Hepatocyte (in vitro differentiated cells): ENCODE measurements around the gene FMNL3.

ENCODE experiments used
- EZH2 ChIP-seq: fragments of 200-600 bp; sonication (generic); IDR thresholded peaks from 2 replicates; pipeline ENCODE4 v1.6.1; 2016; ENCODE audit warnings: antibody characterized with exemption, mild to moderate bottlenecking, borderline replicate concordance
- TF ChIP-seq, protein P1 (sequence below): fragments of 200-600 bp; sonication (generic); IDR thresholded peaks from 2 replicates; pipeline ENCODE4 v1.5.1; 2016; ENCODE audit warnings: antibody characterized with exemption, mild to moderate bottlenecking; ENCODE audit not compliant: poor library complexity

DNA sequence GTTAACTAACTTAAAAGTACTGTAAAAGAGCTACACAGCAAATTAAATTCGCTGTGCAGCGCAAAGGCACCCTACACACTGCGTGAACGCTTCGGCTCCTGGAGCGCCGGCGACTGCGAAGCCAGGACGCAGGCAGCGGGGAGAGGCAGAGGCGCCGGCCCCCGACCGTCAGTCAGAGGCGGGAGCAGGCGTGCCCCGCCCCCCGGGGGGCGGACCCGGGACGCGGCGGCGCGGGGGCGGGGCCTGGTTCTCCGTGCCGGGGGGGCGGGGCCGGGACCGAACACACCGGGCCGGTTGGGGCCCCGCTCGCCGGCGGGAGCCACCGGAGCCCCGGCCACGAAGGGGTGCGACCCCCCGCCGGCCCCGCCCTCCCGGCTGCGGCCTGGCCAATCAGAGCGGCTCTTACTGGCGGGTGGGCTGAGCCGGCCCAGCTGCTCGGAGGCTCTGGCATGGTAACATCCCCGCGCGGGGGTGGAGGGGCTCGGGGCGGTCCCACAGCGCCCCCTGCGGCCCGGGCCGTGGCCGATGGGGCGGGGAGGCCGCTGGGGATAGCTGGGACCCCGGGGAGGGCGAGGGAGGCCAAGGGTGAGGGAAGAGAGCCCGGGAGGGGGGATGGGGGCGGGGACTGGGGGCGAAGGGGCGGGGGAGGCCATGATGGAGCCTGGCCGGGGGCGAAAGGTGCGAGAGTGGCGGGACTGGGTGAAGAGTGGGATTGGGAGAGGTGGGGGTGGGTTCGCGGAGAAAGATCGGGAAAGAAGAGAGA is 83.9 kb downstream of the FMNL3 start, which contains the start of gene PRPF40B:
- TF ChIP-seq, protein P1, sequence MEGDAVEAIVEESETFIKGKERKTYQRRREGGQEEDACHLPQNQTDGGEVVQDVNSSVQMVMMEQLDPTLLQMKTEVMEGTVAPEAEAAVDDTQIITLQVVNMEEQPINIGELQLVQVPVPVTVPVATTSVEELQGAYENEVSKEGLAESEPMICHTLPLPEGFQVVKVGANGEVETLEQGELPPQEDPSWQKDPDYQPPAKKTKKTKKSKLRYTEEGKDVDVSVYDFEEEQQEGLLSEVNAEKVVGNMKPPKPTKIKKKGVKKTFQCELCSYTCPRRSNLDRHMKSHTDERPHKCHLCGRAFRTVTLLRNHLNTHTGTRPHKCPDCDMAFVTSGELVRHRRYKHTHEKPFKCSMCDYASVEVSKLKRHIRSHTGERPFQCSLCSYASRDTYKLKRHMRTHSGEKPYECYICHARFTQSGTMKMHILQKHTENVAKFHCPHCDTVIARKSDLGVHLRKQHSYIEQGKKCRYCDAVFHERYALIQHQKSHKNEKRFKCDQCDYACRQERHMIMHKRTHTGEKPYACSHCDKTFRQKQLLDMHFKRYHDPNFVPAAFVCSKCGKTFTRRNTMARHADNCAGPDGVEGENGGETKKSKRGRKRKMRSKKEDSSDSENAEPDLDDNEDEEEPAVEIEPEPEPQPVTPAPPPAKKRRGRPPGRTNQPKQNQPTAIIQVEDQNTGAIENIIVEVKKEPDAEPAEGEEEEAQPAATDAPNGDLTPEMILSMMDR = peak; percentile 64
- TF ChIP-seq EZH2 = no peak
